GM21423 (cell line): ENCODE data around the gene UCK1.

Experiments used
- ATAC-seq: cut with Tn5 transposase; IDR thresholded peaks from one replicate; pipeline ENCODE4 v1.9.1; 2021; ENCODE audit warnings: mild to moderate bottlenecking, moderate library complexity; ENCODE audit not compliant: unreplicated experiment

UCK1 gene

GRCh38 chr9:131499254-131499767 lies 31.8 kb downstream of the UCK1 start:
- ATAC-seq: no peak

DNA sequence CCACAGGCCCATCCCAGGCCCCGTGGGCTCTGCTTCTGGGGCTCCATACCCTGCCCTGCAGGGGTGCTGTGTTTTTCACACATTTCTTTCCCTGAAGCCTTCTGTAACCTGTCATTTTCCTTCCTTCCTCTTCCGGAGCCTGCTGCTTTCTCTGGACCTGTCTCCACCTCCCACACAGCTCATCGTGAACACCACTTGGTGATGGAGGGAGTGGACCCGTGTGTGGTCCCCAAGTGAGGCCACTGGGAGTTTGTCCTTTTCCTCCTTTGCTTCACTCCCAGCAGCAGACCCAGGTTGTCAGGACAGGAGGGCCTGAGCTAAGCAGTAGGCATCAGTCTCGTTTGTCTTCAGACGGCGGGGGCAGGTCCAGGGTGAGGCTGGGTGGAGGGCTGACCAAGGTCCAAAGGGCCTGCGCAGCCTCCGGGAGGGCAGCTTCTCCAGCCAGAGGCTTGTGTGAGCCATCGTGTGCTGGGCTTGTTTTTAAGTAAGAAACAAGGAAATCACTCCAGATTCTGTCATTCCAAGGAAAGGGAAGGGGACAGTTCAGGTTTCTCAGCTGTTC lies 34.1 kb downstream of the UCK1 start:
- ATAC-seq: no peak

DNA sequence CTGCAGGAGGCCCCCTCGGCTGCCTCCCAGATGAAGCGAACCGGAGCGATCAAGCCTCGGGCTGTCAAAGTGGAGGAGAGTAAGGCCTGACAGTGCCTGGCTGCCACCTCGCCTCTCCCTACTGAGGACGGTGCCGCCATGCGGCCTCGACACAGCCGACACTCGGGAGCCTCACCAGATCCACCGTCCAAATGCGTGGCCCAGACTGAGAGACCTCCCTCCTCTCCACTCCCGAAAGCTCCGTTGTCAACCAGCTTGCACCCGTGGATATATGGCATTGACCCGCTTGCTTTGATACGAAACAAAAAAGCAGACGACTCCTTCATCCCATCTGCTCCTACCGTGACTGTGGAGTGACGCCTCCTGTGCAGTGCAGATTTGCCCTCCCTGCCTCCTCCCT lies 35.3 kb downstream of the UCK1 start:
- no peak for ATAC-seq

DNA sequence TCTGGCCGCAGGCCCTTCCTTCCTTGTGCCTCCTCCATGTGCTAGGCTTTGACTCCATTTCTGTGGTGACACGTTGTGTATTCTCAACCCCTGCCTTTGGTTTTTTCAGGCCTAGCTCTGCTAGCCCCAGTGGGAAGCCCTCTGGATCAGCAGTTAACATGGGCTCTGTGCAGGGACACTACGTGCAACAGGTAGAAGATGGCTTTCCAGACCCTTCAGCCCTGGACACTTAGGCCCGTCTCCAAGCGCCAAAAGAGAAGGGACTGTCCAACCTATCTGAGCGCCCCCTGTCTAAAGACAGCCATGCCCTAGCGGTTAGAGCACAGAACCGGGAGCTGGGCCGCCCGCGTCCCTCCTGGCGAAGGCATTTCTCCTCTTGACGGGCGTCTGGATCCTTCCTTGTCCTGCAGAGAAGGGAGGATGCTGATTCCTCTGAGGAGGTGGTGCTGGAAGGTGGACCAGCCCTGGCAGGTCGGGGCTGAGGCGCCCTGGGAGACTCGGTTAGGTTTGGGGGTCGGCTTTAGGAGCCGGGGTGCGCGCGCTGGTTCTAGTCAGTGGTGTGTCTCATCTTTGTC lies 36.7 kb downstream of the UCK1 start:
- ATAC-seq: no peak

DNA sequence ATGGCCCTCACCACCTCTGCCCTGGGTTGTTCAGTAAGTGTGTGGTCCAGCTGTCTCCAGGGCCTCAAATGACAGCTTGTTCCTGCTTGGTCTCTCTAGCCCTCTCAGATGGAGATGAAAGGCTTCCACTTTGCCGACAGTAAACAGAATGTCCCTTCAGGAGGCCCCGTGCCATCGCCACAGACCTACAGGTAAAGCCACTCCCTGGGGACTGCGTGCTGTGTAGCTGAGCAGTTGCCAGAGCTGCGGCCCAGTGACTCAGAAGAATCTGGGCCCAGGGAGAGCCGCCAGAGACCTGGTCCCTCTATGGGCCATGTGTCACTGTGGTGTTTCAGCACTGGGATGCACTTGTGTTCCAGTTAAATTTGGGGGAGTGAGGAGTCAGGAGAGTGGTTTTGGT lies 39.0 kb downstream of the UCK1 start:
- no peak for ATAC-seq

- ATAC-seq: no peak
Observed at GRCh38 chr9:131491001-131491710, 39.9 kb downstream of the UCK1 start.

- ATAC-seq: no peak
Observed at GRCh38 chr9:131490514-131490913, 40.5 kb downstream of the UCK1 start.

GRCh38 chr9:131487621-131488031 lies 43.4 kb downstream of the UCK1 start:
- ATAC-seq: no peak

- no peak for ATAC-seq
Observed at GRCh38 chr9:131487001-131487400, 44.1 kb downstream of the UCK1 start.

GRCh38 chr9:131485728-131486422 lies 45.2 kb downstream of the UCK1 start:
- ATAC-seq: no peak

GRCh38 chr9:131485206-131485605 lies 45.9 kb downstream of the UCK1 start:
- ATAC-seq: no peak

DNA sequence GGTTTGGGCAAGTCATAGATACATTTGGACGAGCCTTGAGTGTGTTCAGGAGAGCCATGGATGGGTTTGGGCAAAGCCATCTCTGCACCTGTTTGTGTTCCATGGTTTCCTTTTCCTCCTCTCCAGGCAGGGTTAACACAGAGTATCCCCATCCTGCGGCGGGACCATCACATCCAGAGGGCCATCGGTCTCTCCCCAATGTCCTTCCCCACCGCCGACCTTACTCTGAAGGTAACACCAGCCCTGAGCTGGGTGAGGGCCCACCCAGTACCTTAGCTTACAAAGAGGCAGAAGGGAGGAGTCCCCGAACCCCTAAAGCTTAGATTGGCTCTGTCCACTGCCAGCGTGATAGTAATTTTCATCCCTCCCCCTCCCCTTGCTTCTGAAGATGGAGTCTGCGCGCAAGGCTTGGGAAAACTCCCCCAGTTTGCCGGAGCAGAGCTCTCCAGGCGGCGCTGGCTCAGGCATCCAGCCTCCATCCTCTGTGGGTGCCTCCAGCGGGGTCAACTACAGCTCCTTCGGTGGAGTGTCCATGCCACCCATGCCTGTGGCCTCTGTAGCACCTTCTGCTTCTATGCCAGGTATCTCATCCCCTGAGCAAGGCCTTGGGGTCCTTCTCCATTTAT lies 46.4 kb downstream of the UCK1 start:
- no peak for ATAC-seq

DNA sequence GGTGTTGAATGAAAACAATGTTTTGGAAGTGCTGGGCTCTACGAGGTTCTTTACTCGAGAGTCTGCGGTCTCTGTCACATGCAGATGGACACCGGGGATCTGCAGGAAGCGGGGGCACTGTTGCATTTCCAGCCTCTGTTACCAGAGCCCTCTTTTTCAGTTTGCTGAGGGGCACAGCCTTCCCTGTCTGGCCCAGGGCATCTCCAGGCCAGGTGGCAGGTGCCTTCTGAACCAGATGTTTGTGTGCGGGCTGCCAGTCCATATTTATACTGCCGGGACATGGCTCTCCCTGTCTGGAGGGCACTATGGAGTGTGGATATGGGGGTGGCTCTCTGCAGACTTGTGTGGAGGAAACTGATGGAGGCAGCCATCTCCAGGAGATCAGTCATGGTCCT lies 47.0 kb downstream of the UCK1 start:
- ATAC-seq: no peak

- ATAC-seq: no peak
Observed at GRCh38 chr9:131483319-131484050, 47.6 kb downstream of the UCK1 start.

DNA sequence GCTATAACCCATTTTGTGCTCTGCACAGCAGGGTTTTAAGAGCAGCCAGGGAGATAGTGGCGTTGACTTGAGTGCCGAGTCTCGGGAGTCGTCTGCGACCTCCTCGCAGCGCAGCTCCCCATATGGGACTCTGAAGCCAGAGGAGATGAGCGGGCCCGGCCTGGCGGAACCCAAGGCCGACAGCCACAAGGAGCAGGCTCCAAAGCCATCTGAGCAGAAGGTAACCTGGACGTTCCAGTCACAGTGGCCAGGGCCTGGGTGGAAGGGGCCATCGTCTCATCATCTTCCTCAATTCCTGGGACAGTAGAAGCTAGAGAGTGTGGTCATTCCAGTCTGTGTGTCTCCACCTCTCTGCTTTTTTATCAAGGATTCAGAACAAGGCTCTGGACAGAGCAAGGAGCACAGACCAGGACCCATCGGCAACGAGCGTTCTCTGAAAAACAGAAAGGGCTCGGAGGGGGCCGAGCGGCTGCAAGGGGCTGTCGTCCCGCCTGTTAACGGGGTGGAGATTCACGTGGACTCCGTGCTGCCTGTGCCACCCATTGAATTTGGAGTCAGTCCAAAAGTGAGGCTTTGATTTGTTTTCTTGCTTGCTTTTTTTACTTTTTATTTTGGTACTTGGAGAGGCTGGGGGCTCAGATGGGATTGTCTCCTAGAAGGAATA lies 48.6 kb downstream of the UCK1 start:
- ATAC-seq: no peak

DNA sequence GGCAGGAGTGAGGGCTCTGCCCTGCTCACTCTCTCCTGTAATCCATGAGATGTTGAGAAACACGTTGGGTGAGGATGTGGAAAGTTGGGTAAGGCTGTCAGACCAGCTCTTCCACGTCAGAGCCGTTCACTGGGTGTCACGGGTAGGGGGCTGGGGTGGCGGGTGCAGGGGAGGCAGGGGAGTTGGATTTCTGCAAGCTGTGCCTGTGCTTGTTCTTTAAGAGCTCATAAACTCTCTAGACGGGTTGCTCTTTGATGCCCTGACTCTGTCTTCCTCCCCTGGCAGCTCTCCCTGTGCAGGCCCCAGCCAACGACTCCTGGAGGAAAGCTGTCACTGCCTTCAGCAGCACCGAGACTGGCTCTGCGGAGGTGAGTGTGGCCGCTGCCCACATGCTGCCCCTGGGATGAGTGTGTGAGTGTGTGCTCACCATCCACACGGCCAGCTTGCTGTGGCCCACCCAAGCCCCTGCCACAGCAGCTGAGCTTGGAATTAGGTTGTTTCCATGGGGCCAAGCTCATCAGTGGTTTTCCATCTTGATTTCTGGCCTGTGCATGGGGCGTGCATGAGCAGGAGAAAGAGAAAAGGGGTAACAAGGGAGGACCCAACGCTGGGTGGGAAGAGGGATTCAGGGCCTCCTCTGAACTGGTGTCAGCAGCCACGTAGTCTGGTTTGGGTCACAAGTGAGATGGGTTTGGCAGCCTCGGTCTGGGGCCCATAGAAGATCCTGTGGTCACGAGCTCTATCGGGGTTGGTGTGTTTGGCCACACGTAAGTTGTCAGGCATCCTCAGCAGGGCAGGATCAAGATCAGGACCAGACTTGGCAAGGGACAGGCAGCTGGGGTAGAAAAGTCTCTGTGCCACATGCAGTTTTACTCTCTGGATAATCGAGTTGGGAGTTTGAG lies 49.4 kb downstream of the UCK1 start:
- ATAC-seq: no peak

- ATAC-seq: no peak
Observed at GRCh38 chr9:131480258-131480657, 50.8 kb downstream of the UCK1 start.

DNA sequence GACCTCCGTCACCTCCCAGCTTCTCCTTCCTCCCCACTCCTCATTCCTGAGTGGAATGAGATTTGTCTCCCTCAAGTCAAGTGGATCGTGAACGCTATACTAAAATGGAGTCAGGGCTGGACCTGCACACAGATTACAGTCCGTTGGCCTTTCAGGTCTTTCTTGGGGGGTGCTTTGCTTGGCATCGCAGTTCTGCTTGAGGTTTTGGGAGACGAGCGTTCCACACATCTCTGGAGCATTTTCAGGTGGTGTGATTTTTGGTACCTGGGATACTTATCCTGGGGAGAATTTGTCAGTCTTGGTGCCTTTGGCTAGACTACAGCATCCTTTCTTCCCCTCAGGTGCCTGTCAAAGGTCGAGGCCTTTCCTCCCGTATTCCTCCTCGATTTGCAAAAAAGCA lies 52.2 kb downstream of the UCK1 start:
- ATAC-seq: no peak

DNA sequence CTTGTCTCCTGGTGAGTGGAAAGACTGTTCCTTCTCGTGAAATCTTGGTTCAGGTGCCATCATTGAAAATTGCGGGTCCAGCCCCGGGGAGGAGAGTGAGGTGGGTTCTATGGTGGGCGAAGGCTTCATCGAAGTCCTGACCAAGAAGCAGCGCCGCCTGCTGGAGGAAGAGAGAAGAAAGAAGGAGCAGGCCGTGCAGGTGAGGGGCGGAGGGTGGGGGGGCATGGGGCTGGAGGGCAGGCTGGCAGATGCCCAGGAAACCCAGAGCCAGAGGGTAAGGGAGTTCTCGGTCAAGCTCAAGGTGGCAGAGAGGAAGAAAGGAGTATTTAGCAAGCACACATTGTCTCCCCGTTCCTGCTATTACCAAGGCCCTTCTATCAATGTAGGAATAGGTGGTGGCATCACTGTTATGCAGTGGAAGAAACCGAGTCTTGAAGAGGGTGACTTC lies 52.6 kb downstream of the UCK1 start:
- no peak for ATAC-seq
